Measurements from ENCODE around the gene ABCA12.

- TF ChIP-seq POLR2A (IDR thresholded peaks at IDR 0.05), result no peak
- no peak for TF ChIP-seq POLR2AphosphoS5 (IDR thresholded peaks at IDR 0.05; ENCODE audit: insufficient read depth in 1 of 2, low read depth in 1 of 2)
Measured at GRCh38 chr2:215084080-215084479, 54.3 kb downstream of the ABCA12 start.

All from vagina (tissue), 2 donors.